Natural killer cell (primary cell): ENCODE data around the gene CSMD2. TPM values are rescaled to one million over a fixed set of nuclear protein-coding genes. Genes with fewer than 3 reads are reported as not detected.

Source experiments
- ATAC-seq, 3 donors: fragments of 150-1000 bp in 2 of 3; fragments of 200-7000 bp in 1 of 3; cut with Tn5 transposase; 1 replicate in 1 of 3; 2 replicates in 2 of 3; pipeline ENCODE4 v1.10.0; 2021; ENCODE audit warnings: mild to moderate bottlenecking in 2 of 3, moderate library complexity in 2 of 3
- DNase-seq, 2 donors: peaks; one replicate each; pipeline versions ENCODE4 v3.0.0 to v3.0.0-alpha.2; 2013 to 2021; ENCODE audit warnings: mixed read lengths in 1 of 2
- H3K27ac ChIP-seq: one replicate; pipeline ENCODE4 v1.5.1; 2013; ENCODE audit warnings: mild to moderate bottlenecking, low read length
- H3K27me3 ChIP-seq: one replicate; pipeline ENCODE4 v1.6.1; 2013; ENCODE audit warnings: low read length; ENCODE audit not compliant: control insufficient read depth, insufficient read depth
- H3K36me3 ChIP-seq: one replicate; pipeline ENCODE4 v1.6.1; 2013; ENCODE audit warnings: low read length; ENCODE audit not compliant: control insufficient read depth, insufficient read depth
- H3K4me1 ChIP-seq: one replicate; pipeline ENCODE4 v1.6.1; 2013; ENCODE audit warnings: low read length; ENCODE audit not compliant: control insufficient read depth, insufficient read depth
- H3K4me3 ChIP-seq: one replicate; pipeline ENCODE4 v1.5.1; 2013; ENCODE audit warnings: low read length
- H3K9me3 ChIP-seq: one replicate; pipeline ENCODE4 v1.6.1; 2013; ENCODE audit warnings: low read length; ENCODE audit not compliant: control insufficient read depth, insufficient read depth
- H3K27ac Mint-ChIP-seq, 2 donors: one replicate each; pipeline ENCODE4 v1.8.0; 2022; ENCODE audit warnings: mild to moderate bottlenecking in 2 of 2, mixed read lengths in 2 of 2, moderate library complexity in 1 of 2
- H3K27me3 Mint-ChIP-seq, 2 donors: one replicate each; pipeline ENCODE4 v1.8.0; 2022; ENCODE audit warnings: low read depth in 2 of 2, mixed read lengths in 2 of 2
- H3K36me3 Mint-ChIP-seq: one replicate; pipeline ENCODE4 v1.8.0; 2022; ENCODE audit warnings: mixed read lengths
- H3K4me1 Mint-ChIP-seq, 2 donors: one replicate each; pipeline ENCODE4 v1.8.0; 2022; ENCODE audit warnings: mixed read lengths in 2 of 2
- H3K4me3 Mint-ChIP-seq: one replicate; pipeline ENCODE4 v1.8.0; 2022; ENCODE audit warnings: mild to moderate bottlenecking, moderate library complexity, mixed read lengths
- H3K9me3 Mint-ChIP-seq, 2 donors: one replicate each; pipeline ENCODE4 v1.8.0; 2022; ENCODE audit warnings: mixed read lengths in 2 of 2
- CTCF ChIP-seq: fragments of 200-600 bp; IDR thresholded peaks from one replicate; pipeline ENCODE4 v1.8.0; 2022; ENCODE audit warnings: antibody characterized with exemption
- WGBS: methylation state at CpG from one replicate; pipeline ENCODE4 v1.1.7; 2013; ENCODE audit warnings: missing lambda C conversion rate; ENCODE audit not compliant: insufficient coverage; 5-methylcytosine and 5-hydroxymethylcytosine counted together
- intact Hi-C: fragments of 100-400 bp; cut with micrococcal nuclease; formaldehyde crosslinking; loops from one replicate; pipeline ENCODE4 v1.14.2; 2022
- total RNA-seq, 4 donors: library from RNA; stranded (reverse); fragments of 120-200 nt in 1 of 4; gene quantifications; one replicate each; pipeline versions ENCODE4 v1.2.3 to v1.2.4, GENCODE V29; 2013 to 2022

CSMD2 gene
- total RNA-seq, 3 donors from 2014 or later (not counting 1 experiment from before 2014, with no cell fraction given): not detected

GRCh38 chr1:33848205-33848937 lies 316.7 kb downstream of the CSMD2 start:
- DNase-seq: no peak
- H3K4me3 Mint-ChIP-seq: no peak overlapping the region
- no peak overlapping the region for H3K4me3 ChIP-seq
- no peaks in the 10 kb centered on the region for H3K36me3 ChIP-seq
- WGBS: 44% methylated on average over 2 of the region's 4 CpGs
- no peaks in the 10 kb centered on the region for H3K4me1 Mint-ChIP-seq
- intact Hi-C loops: no loop called here
- no peak for ATAC-seq
- H3K4me1 ChIP-seq: no peaks in the 10 kb centered on the region
- no peaks in the 10 kb centered on the region for H3K9me3 ChIP-seq
- H3K9me3 Mint-ChIP-seq: no peaks in the 10 kb centered on the region
- H3K27ac ChIP-seq: no peak overlapping the region
- H3K27me3 ChIP-seq: no peaks in the 10 kb centered on the region
- no peak overlapping the region for H3K27ac Mint-ChIP-seq
- peaks cover 16 to 36% of the 10 kb centered on the region in 2 donors for H3K27me3 Mint-ChIP-seq
- TF ChIP-seq CTCF: no peak
- H3K36me3 Mint-ChIP-seq: no peaks in the 10 kb centered on the region

GRCh38 chr1:33846861-33847260 lies 318.2 kb downstream of the CSMD2 start:
- no peak overlapping the region for H3K27ac Mint-ChIP-seq
- H3K36me3 ChIP-seq: no peaks in the 10 kb centered on the region
- H3K4me1 ChIP-seq: no peaks in the 10 kb centered on the region
- H3K27me3 Mint-ChIP-seq: peaks cover 9 to 27% of the 10 kb centered on the region in 2 donors
- H3K4me3 Mint-ChIP-seq: no peak overlapping the region
- H3K4me3 ChIP-seq: no peak overlapping the region
- no peak overlapping the region for H3K27ac ChIP-seq
- no peaks in the 10 kb centered on the region for H3K36me3 Mint-ChIP-seq
- H3K4me1 Mint-ChIP-seq: peaks cover 0 to 5% of the 10 kb centered on the region in 2 donors
- ATAC-seq (no peak), DNase-seq (no peak)
- intact Hi-C loops: no loop called here
- H3K9me3 Mint-ChIP-seq: no peaks in the 10 kb centered on the region
- 91% methylated on average over 8 of the region's 8 CpGs for WGBS
- no peak for TF ChIP-seq CTCF
- no peaks in the 10 kb centered on the region for H3K9me3 ChIP-seq
- H3K27me3 ChIP-seq: no peaks in the 10 kb centered on the region

- H3K27ac ChIP-seq: no peak overlapping the region
- no peak for ATAC-seq
- H3K4me1 Mint-ChIP-seq: peaks cover 0 to 5% of the 10 kb centered on the region in 2 donors
- H3K4me1 ChIP-seq: no peaks in the 10 kb centered on the region
- TF ChIP-seq CTCF: no peak
- no peaks in the 10 kb centered on the region for H3K9me3 ChIP-seq
- H3K36me3 ChIP-seq: no peaks in the 10 kb centered on the region
- no peaks in the 10 kb centered on the region for H3K27me3 ChIP-seq
- H3K27me3 Mint-ChIP-seq: peaks cover 12 to 18% of the 10 kb centered on the region in 2 donors
- H3K36me3 Mint-ChIP-seq: no peaks in the 10 kb centered on the region
- intact Hi-C loops: no loop called here
- no peaks in the 10 kb centered on the region for H3K9me3 Mint-ChIP-seq
- WGBS: 78% methylated on average over 5 of the region's 5 CpGs
- no peak overlapping the region for H3K27ac Mint-ChIP-seq
- H3K4me3 ChIP-seq: no peak overlapping the region
- no peak overlapping the region for H3K4me3 Mint-ChIP-seq
- DNase-seq: no peak
Observed at GRCh38 chr1:33844166-33844565, 320.9 kb downstream of the CSMD2 start.

DNA sequence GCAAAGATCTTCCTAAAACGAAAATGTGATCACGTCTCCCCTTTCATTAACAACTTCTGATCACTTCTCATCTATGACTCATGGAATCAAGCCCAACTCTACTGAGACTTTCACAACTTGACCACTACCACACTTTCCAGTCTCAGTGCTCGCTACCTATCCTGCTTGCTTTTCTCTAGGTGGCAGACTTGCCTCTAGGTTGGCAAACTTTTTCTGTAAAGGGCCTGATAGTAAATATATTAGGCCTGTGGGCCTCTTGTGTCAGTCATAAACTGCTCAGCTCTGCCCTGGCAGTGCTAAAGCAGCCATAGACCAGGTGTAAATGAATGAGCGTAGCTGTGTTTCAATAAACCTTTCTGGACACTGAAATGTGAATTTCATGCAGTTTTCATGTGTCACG lies 322.7 kb downstream of the CSMD2 start:
- TF ChIP-seq CTCF: no peak
- Mint-ChIP-seq H3K4me1 (peaks cover 0 to 5% of the 10 kb centered on the region in 2 donors), H3K36me3 (no peaks in the 10 kb centered on the region), H3K9me3 (no peaks in the 10 kb centered on the region), H3K27ac (no peak overlapping the region), H3K27me3 (peaks cover 10 to 19% of the 10 kb centered on the region in 2 donors), H3K4me3 (no peak overlapping the region)
- intact Hi-C loops: no loop called here
- H3K4me1 ChIP-seq: no peaks in the 10 kb centered on the region
- no peak overlapping the region for H3K27ac ChIP-seq
- no peaks in the 10 kb centered on the region for H3K9me3 ChIP-seq
- DNase-seq (no peak), ATAC-seq (no peak)
- H3K4me3 ChIP-seq: no peak overlapping the region
- H3K27me3 ChIP-seq: no peaks in the 10 kb centered on the region
- H3K36me3 ChIP-seq: no peaks in the 10 kb centered on the region
- WGBS: 74% methylated on average over 4 of the region's 5 CpGs
